BE2C (cell line): ENCODE results near the gene PTPRD.

ENCODE experiments used
- DNase-seq: peaks from one replicate; pipeline ENCODE4 v3.0.0-alpha.2; 2020
- H3K27me3 ChIP-seq: fragments of 250-450 bp; sonication (Bioruptor Pico); 2 replicates; pipeline ENCODE4 v1.5.1; 2020; ENCODE audit warnings: mild to moderate bottlenecking
- H3K36me3 ChIP-seq: fragments of 250-450 bp; sonication (Bioruptor Pico); 2 replicates; pipeline ENCODE4 v1.5.1; 2020; ENCODE audit warnings: mild to moderate bottlenecking
- H3K4me1 ChIP-seq: fragments of 250-450 bp; sonication (Bioruptor Pico); 2 replicates; pipeline ENCODE4 v1.5.1; 2020
- H3K4me3 ChIP-seq: 2 replicates; pipeline ENCODE4 v1.5.1; 2011; ENCODE audit warnings: low read depth, low read length
- H3K9me3 ChIP-seq: fragments of 250-450 bp; sonication (Bioruptor Pico); 2 replicates; pipeline ENCODE4 v1.5.1; 2020
- CTCF ChIP-seq: IDR thresholded peaks from 2 replicates; pipeline ENCODE4 v1.5.1; 2012; ENCODE audit warnings: mild to moderate bottlenecking, low read depth, low read length

The PTPRD gene

GRCh38 chr9:9133526-9133925, 1479.3 kb downstream of the PTPRD start:
- Histone ChIP-seq H3K9me3 (no peaks in the 10 kb centered on the region), H3K36me3 (no peaks in the 10 kb centered on the region), H3K4me1 (no peaks in the 10 kb centered on the region), H3K4me3 (no peak overlapping the region), H3K27me3 (no peaks in the 10 kb centered on the region)
- no peak for TF ChIP-seq CTCF
- DNase-seq: no peak

GRCh38 chr9:9124616-9125015, 1488.2 kb downstream of the PTPRD start:
- Histone ChIP-seq H3K36me3 (no peaks in the 10 kb centered on the region), H3K27me3 (no peaks in the 10 kb centered on the region), H3K4me1 (no peaks in the 10 kb centered on the region), H3K9me3 (no peaks in the 10 kb centered on the region; the same call in none of the 2 replicates), H3K4me3 (no peak overlapping the region)
- no peak for TF ChIP-seq CTCF
- no peak for DNase-seq

- H3K4me1 ChIP-seq: no peaks in the 10 kb centered on the region
- no peak for DNase-seq
- TF ChIP-seq CTCF: no peak
- no peaks in the 10 kb centered on the region; the same call in none of the 2 replicates for H3K9me3 ChIP-seq
- no peak overlapping the region for H3K4me3 ChIP-seq
- H3K36me3 ChIP-seq: no peaks in the 10 kb centered on the region
- no peaks in the 10 kb centered on the region for H3K27me3 ChIP-seq
Measured at GRCh38 chr9:9122230-9122875, 1490.4 kb downstream of the PTPRD start.

GRCh38 chr9:9117866-9118265, 1494.9 kb downstream of the PTPRD start:
- H3K36me3 ChIP-seq: no peaks in the 10 kb centered on the region
- DNase-seq: no peak
- H3K9me3 ChIP-seq: no peaks in the 10 kb centered on the region
- H3K4me1 ChIP-seq: no peaks in the 10 kb centered on the region
- TF ChIP-seq CTCF: no peak
- H3K4me3 ChIP-seq: no peak overlapping the region
- no peaks in the 10 kb centered on the region for H3K27me3 ChIP-seq

GRCh38 chr9:9112001-9112720, 1500.6 kb downstream of the PTPRD start:
- no peaks in the 10 kb centered on the region for H3K27me3 ChIP-seq
- no peak for TF ChIP-seq CTCF
- no peaks in the 10 kb centered on the region for H3K36me3 ChIP-seq
- H3K9me3 ChIP-seq: no peaks in the 10 kb centered on the region
- no peak for DNase-seq
- H3K4me3 ChIP-seq: no peak overlapping the region
- no peaks in the 10 kb centered on the region for H3K4me1 ChIP-seq

- no peak for DNase-seq
- Histone ChIP-seq H3K9me3 (no peaks in the 10 kb centered on the region), H3K4me3 (no peak overlapping the region), H3K27me3 (no peaks in the 10 kb centered on the region), H3K36me3 (no peaks in the 10 kb centered on the region), H3K4me1 (no peaks in the 10 kb centered on the region)
- TF ChIP-seq CTCF: no peak
Measured at GRCh38 chr9:9108641-9109040, 1504.2 kb downstream of the PTPRD start.
